GM19025 (cell line): ENCODE measurements around the gene ZRANB3.
"Not testable (repeated sequence)": the region's sequence is repeated elsewhere in the genome, so short reads cannot be mapped to it uniquely, and the experiment has no call there.

Experiments
- ATAC-seq: cut with Tn5 transposase; IDR thresholded peaks from one replicate; pipeline ENCODE4 v1.9.1; 2021; ENCODE audit warnings: mild to moderate bottlenecking, low read depth, moderate library complexity; ENCODE audit not compliant: unreplicated experiment

Gene ZRANB3

DNA sequence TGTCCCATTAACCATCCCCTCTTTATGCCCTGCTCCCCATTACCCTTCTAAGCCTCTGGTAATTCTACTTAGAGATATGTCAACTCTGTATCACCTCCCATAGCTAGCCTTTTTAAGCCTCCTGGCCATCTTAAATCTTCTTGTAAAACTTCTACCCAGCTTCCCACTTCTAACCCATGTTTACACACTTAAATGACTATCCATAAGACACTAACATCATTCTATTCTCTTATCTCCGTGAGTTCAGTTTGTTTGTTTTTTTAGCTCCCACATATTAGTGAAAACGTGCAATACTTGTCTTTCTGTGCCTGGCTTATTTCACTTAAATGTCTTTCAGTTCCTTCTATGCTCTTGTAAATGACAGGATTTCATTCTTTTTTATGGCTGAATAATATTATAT, 436.5 kb downstream of the ZRANB3 start:
- ATAC-seq, result no peak

DNA sequence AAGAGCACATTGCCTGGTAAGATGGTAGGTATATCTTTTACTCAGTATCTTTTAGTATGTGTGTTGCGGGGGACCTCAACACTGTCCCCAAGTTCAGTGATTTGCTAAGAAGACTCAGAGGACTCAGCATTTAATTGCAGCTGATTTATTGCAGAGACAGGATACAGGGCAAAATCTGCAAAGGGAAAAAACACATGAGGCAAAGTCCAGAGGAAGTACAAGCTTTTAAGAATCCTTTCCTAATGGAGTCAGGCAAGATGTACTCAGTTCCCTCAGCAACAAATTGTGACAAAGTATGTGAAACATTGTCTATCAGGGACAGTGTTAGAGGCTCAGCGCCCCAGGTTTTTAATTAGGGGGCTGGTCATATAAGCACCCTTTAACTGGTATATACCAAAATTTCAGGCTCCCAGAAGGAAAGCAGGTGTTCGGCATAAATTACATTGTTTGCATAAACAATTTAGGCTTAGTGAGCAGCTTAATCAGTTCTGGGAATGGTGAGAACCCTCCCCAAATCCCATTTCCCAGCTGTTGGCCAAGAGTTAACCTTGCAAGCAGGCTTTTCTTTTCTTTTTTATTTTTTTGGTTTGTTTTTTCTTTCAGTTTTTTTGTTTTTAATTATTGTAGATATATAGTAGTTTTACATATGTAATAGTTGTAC, 437.2 kb downstream of the ZRANB3 start:
- ATAC-seq, result no peak

DNA sequence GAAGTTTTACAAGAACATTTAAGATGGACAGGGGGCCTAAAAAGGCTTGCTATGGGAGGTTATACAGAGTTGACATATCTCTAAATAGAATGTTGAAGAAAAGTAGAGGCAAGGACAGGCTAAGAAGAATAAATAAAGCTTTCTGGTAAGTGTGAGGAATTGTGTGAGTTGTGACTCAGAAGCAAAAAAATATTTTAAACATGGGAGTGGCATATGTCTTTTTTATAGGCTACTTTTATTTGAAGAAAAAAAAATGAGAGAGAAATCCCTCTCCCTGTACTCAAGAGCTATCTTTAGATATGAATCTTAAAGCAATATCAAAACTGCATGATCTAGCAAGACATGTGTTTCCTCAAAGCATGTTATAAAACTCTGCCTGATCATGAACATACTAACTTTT, 437.8 kb downstream of the ZRANB3 start:
- ATAC-seq, result no peak

DNA sequence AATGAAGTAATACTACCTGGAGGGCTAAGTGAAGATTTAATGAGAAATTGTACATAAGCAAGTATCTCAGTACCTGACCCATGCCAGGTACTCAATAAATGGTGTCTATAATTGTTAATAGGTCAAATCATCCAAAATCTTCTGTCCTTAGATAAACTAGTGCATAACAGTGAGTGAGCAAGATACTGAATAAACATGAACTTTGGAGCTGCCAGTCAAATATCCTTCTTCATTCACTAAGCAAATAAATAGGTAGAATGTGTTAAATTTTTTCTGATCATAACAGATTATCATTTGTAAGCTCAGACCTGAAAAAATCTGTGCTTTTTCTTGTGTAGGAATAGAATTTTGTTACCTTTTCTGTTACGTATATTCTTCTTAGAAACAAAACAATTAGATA, 439.3 kb downstream of the ZRANB3 start:
- no peak for ATAC-seq

DNA sequence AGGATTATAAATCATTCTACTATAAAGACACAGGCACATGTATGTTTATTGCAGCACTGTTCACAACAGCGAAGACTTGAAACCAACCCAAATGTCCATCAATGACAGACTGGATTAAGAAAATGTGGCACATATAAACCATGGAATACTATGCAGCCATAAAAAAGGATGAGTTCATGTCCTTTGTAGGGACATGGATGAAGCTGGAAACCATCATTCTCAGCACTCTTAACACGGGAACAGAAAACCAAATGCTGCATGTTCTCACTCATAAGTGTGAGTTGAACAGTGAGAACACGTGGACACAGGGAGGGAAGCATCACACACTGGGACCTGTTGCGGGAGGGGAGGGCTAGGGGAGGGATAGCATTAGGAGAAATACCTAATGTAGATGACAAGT, 441.4 kb downstream of the ZRANB3 start:
- not testable (repeated sequence) for ATAC-seq
